Measurements from ENCODE around the gene UBA1.

GRCh38 chrX:47174376-47174775 is 19.3 kb upstream of the UBA1 start:
- TF ChIP-seq CTCF (IDR thresholded peaks at IDR 0.05) (no peak), POLR2A (IDR thresholded peaks at IDR 0.05) (no peak)
